H9 (cell line): ENCODE data around the gene COQ8A. TPM values are rescaled to one million over a fixed set of nuclear protein-coding genes. Genes with fewer than 3 reads are reported as not detected.

Experiments used
- DNase-seq: peaks from one replicate; pipeline ENCODE4 v3.0.0-alpha.2; 2017
- H2AFZ ChIP-seq: one replicate; pipeline ENCODE4 v1.6.1; 2013; ENCODE audit warnings: mild to moderate bottlenecking, low read length, control low read depth, moderate library complexity
- H2AK5ac ChIP-seq: 2 replicates; pipeline ENCODE4 v1.6.1; 2013; ENCODE audit warnings: low read length, control low read depth, mixed read lengths; ENCODE audit not compliant: insufficient read length
- H2BK120ac ChIP-seq: one replicate; pipeline ENCODE4 v1.6.1; 2013; ENCODE audit warnings: low read depth, mild to moderate bottlenecking, low read length, control low read depth, inconsistent platforms; ENCODE audit not compliant: poor library complexity, severe bottlenecking
- H2BK12ac ChIP-seq: 2 replicates; pipeline ENCODE4 v1.6.1; 2013; ENCODE audit warnings: low read length, control low read depth, mixed read lengths, low read depth; ENCODE audit not compliant: insufficient read length
- H2BK15ac ChIP-seq: 2 replicates; pipeline ENCODE4 v1.6.1; 2013; ENCODE audit warnings: low read depth, low read length, control low read depth
- H2BK20ac ChIP-seq: one replicate; pipeline ENCODE4 v1.6.1; 2013; ENCODE audit warnings: low read depth, mild to moderate bottlenecking, low read length, control low read depth, inconsistent platforms; ENCODE audit not compliant: poor library complexity, severe bottlenecking
- H2BK5ac ChIP-seq: 2 replicates; pipeline ENCODE4 v1.6.1; 2013; ENCODE audit warnings: low read length, control low read depth, mixed read lengths; ENCODE audit not compliant: insufficient read length
- H3K14ac ChIP-seq: 2 replicates; pipeline ENCODE4 v1.6.1; 2013; ENCODE audit warnings: low read length, control low read depth; ENCODE audit not compliant: insufficient read depth
- H3K18ac ChIP-seq: 2 replicates; pipeline ENCODE4 v1.6.1; 2013; ENCODE audit warnings: low read depth, mild to moderate bottlenecking, mixed read lengths, low read length, control low read depth; ENCODE audit not compliant: insufficient read length
- H3K23ac ChIP-seq: 2 replicates; pipeline ENCODE4 v1.6.1; 2013; ENCODE audit warnings: low read length, control low read depth, mixed read lengths, low read depth; ENCODE audit not compliant: insufficient read length
- H3K23me2 ChIP-seq: 2 replicates; pipeline ENCODE4 v1.6.1; 2013; ENCODE audit warnings: low read depth, mild to moderate bottlenecking, mixed read lengths, low read length, control low read depth; ENCODE audit not compliant: insufficient read length, poor library complexity, severe bottlenecking
- H3K27ac ChIP-seq: 2 replicates; pipeline ENCODE4 v1.5.1; 2013; ENCODE audit warnings: low read length, control low read depth, mixed read lengths, low read depth; ENCODE audit not compliant: insufficient read length
- H3K27me3 ChIP-seq: 2 replicates; pipeline ENCODE4 v1.6.1; 2013; ENCODE audit warnings: low read length, control low read depth, inconsistent platforms; ENCODE audit not compliant: insufficient read depth
- H3K4ac ChIP-seq: 2 replicates; pipeline ENCODE4 v1.6.1; 2013; ENCODE audit warnings: low read depth, mild to moderate bottlenecking, control low read depth, inconsistent platforms, low read length, moderate library complexity
- H3K4me1 ChIP-seq: 2 replicates; pipeline ENCODE4 v1.6.1; 2013; ENCODE audit warnings: low read length, control low read depth, inconsistent platforms; ENCODE audit not compliant: insufficient read depth
- H3K4me2 ChIP-seq: 2 replicates; pipeline ENCODE4 v1.6.1; 2013; ENCODE audit warnings: low read length, control low read depth, mixed read lengths; ENCODE audit not compliant: insufficient read length, insufficient read depth
- H3K56ac ChIP-seq: 2 replicates; pipeline ENCODE4 v1.6.1; 2013; ENCODE audit warnings: low read depth, mild to moderate bottlenecking, mixed read lengths, low read length, control low read depth; ENCODE audit not compliant: insufficient read length
- H3K79me1 ChIP-seq: 2 replicates; pipeline ENCODE4 v1.6.1; 2013; ENCODE audit warnings: low read depth, mild to moderate bottlenecking, moderate library complexity, low read length, control low read depth, inconsistent platforms; ENCODE audit not compliant: insufficient read depth, poor library complexity, severe bottlenecking
- H3K79me2 ChIP-seq: 2 replicates; pipeline ENCODE4 v1.6.1; 2013; ENCODE audit warnings: low read length, control low read depth, inconsistent platforms; ENCODE audit not compliant: insufficient read depth
- H3K9ac ChIP-seq: 2 replicates; pipeline ENCODE4 v1.6.1; 2013; ENCODE audit warnings: low read length, control low read depth, mixed read lengths; ENCODE audit not compliant: insufficient read length; ENCODE audit errors: extremely low read depth
- H3K9me3 ChIP-seq: one replicate; pipeline ENCODE4 v1.6.1; 2013; ENCODE audit warnings: low read depth, low read length, inconsistent platforms; ENCODE audit not compliant: control insufficient read depth
- H3T11ph ChIP-seq: one replicate; pipeline ENCODE4 v1.6.1; 2013; ENCODE audit warnings: mild to moderate bottlenecking, low read length, control low read depth, inconsistent platforms
- H4K20me1 ChIP-seq: one replicate; pipeline ENCODE4 v1.6.1; 2013; ENCODE audit not compliant: control insufficient read depth, insufficient read length, insufficient read depth
- H4K5ac ChIP-seq: 2 replicates; pipeline ENCODE4 v1.6.1; 2013; ENCODE audit warnings: low read depth, mild to moderate bottlenecking, mixed read lengths, low read length, control low read depth; ENCODE audit not compliant: insufficient read length
- H4K8ac ChIP-seq: replicated peaks from 2 replicates; pipeline ENCODE4 v1.6.1; 2013; ENCODE audit warnings: low read length, control low read depth, mixed read lengths, low read depth; ENCODE audit not compliant: insufficient read length
- H4K91ac ChIP-seq: 2 replicates; pipeline ENCODE4 v1.6.1; 2013; ENCODE audit warnings: low read depth, mild to moderate bottlenecking, moderate library complexity, mixed read lengths, low read length, control low read depth; ENCODE audit not compliant: insufficient read length
- H3K27ac Mint-ChIP-seq, 3 experiments: 2 replicates in 2 of 3; 3 replicates in 1 of 3; pipeline ENCODE4 v1.8.0; 2020 to 2021; ENCODE audit warnings: mixed read lengths in 3 of 3, mild to moderate bottlenecking in 1 of 3, moderate library complexity in 1 of 3
- H3K27me3 Mint-ChIP-seq: 2 replicates; pipeline ENCODE4 v1.8.0; 2021; ENCODE audit warnings: low read depth, mild to moderate bottlenecking, moderate library complexity, mixed read lengths
- H3K36me3 Mint-ChIP-seq, 3 experiments: 2 replicates in 2 of 3; 3 replicates in 1 of 3; pipeline ENCODE4 v1.8.0; 2020 to 2021; ENCODE audit warnings: low read depth in 3 of 3, mixed read lengths in 3 of 3; ENCODE audit not compliant: insufficient read depth in 1 of 3
- H3K4me1 Mint-ChIP-seq, 2 experiments: 2 replicates each; pipeline ENCODE4 v1.8.0; 2020; ENCODE audit warnings: mixed read lengths in 2 of 2
- H3K4me3 Mint-ChIP-seq, 2 experiments: 2 replicates in 1 of 2; 3 replicates in 1 of 2; pipeline ENCODE4 v1.8.0; 2020 to 2021; ENCODE audit warnings: mild to moderate bottlenecking in 2 of 2, mixed read lengths in 2 of 2, moderate library complexity in 1 of 2
- H3K9me3 Mint-ChIP-seq, 2 experiments: 2 replicates in 1 of 2; 3 replicates in 1 of 2; pipeline ENCODE4 v1.8.0; 2020; ENCODE audit warnings: mild to moderate bottlenecking in 2 of 2, mixed read lengths in 2 of 2, moderate library complexity in 1 of 2
- CTCF ChIP-seq: fragments of 200-600 bp; sonication (generic); conservative IDR thresholded peaks from 3 replicates; pipeline ENCODE4 v1.8.0; 2021; ENCODE audit warnings: antibody characterized with exemption, mild to moderate bottlenecking
- WGBS: extraction: QIAGEN DNeasy Blood & Tissue Kit; methylation state at CpG from one replicate; pipeline ENCODE4 v1.1.7; 2013; ENCODE audit warnings: missing lambda C conversion rate, low lambda C conversion rate, mixed read lengths; ENCODE audit not compliant: insufficient read length; ENCODE audit errors: extremely low coverage; 5-methylcytosine and 5-hydroxymethylcytosine counted together
- total RNA-seq: library from RNA; stranded (reverse); gene quantifications from 2 replicates; pipeline ENCODE4 v1.2.1, GENCODE V29; 2021

COQ8A gene
- total RNA-seq, 1 experiment from 2014 or later: 26.0 TPM

- H3K27me3 Mint-ChIP-seq: no peaks in the 10 kb centered on the region
- WGBS: no CpG with 5 or more reads among the region's 8 CpGs
- no peak for TF ChIP-seq CTCF
Measured at GRCh38 chr1:227004796-227005195, 64.7 kb downstream of the COQ8A start.

More at GRCh38 chr1:227004796-227005195, 64.7 kb downstream of the COQ8A start:
- H3K4me2 ChIP-seq: no peak overlapping the region
- no peaks in the 10 kb centered on the region for H3K9me3 ChIP-seq
- no peak overlapping the region for H2BK12ac ChIP-seq
- no peak overlapping the region for H2BK5ac ChIP-seq
- H4K20me1 ChIP-seq: no peaks in the 10 kb centered on the region
- no peak overlapping the region for H2BK15ac ChIP-seq
- DNase-seq: no peak
- H3K36me3 Mint-ChIP-seq: peaks cover 0 to 9% (median 6%) of the 10 kb centered on the region in 3 experiments; a peak in 5 of 7 replicates
- no peak overlapping the region for H2AK5ac ChIP-seq
- no peaks in the 10 kb centered on the region for H3K4me1 Mint-ChIP-seq
- no peak overlapping the region for H3K56ac ChIP-seq
- no peak overlapping the region for H3K27ac ChIP-seq
- no peak overlapping the region for H4K5ac ChIP-seq
- H3K14ac ChIP-seq: no peak overlapping the region; the same call in 1 of the 2 replicates
- no peaks in the 10 kb centered on the region for H3K27me3 ChIP-seq
- no peak overlapping the region for H3T11ph ChIP-seq
- H3K79me2 ChIP-seq: no peaks in the 10 kb centered on the region
- H3K4me1 ChIP-seq: no peaks in the 10 kb centered on the region
- H3K23me2 ChIP-seq: no peaks in the 10 kb centered on the region
- no peak overlapping the region for H3K4me3 Mint-ChIP-seq
- H3K18ac ChIP-seq: no peak overlapping the region
- H3K4ac ChIP-seq: no peak overlapping the region
- H4K91ac ChIP-seq: no peak overlapping the region
- no peak overlapping the region for H2BK120ac ChIP-seq
- H4K8ac ChIP-seq: no peak overlapping the region
- no peak overlapping the region for H3K27ac Mint-ChIP-seq
- H2AFZ ChIP-seq: no peak overlapping the region
- no peaks in the 10 kb centered on the region for H3K9me3 Mint-ChIP-seq
- no peaks in the 10 kb centered on the region for H3K79me1 ChIP-seq
- H3K23ac ChIP-seq: no peak overlapping the region
- no peak overlapping the region for H3K9ac ChIP-seq
- H2BK20ac ChIP-seq: no peak overlapping the region
